Activated T-cell treated with anti-CD3 and anti-CD28 coated beads for 24 hours (primary cell): Measurements from ENCODE around the gene MCL1.
"Not testable (repeated sequence)": the region's sequence is repeated elsewhere in the genome, so short reads cannot be mapped to it uniquely, and the experiment has no call there.

Experiments
- DNase-seq: peaks from one replicate; pipeline ENCODE4 v3.0.0-alpha.2; 2020; ENCODE audit warnings: low read depth

The MCL1 gene

GRCh38 chr1:150602372-150602771, 23.0 kb upstream of the MCL1 start:
- not testable (repeated sequence) for DNase-seq

- no peak for DNase-seq
Measured at GRCh38 chr1:150601540-150601939, 22.1 kb upstream of the MCL1 start.

GRCh38 chr1:150598346-150598745, 18.9 kb upstream of the MCL1 start:
- DNase-seq, result not testable (repeated sequence)

- DNase-seq, result no peak
Measured at GRCh38 chr1:150596976-150597375, 17.6 kb upstream of the MCL1 start.

- DNase-seq, result no peak
Measured at GRCh38 chr1:150596095-150596892, 16.9 kb upstream of the MCL1 start.

GRCh38 chr1:150582371-150582770, 3.0 kb upstream of the MCL1 start:
- DNase-seq, result no peak

- DNase-seq, result not testable (repeated sequence)
Measured at GRCh38 chr1:150581962-150582361, 2.6 kb upstream of the MCL1 start.

- not testable (repeated sequence) for DNase-seq
Measured at GRCh38 chr1:150581437-150581836, 2.0 kb upstream of the MCL1 start.

GRCh38 chr1:150580966-150581365, 1.6 kb upstream of the MCL1 start:
- DNase-seq, result not testable (repeated sequence)

GRCh38 chr1:150579945-150580642, 684 bp upstream of the MCL1 start:
- DNase-seq, result no peak

- peak; percentile 74 for DNase-seq
Measured at GRCh38 chr1:150578272-150579109, 919 bp downstream of the MCL1 start.

GRCh38 chr1:150577557-150578271, 1.7 kb downstream of the MCL1 start:
- no peak for DNase-seq

GRCh38 chr1:150576794-150577556, 2.4 kb downstream of the MCL1 start:
- no peak for DNase-seq

GRCh38 chr1:150576367-150576711, 3.1 kb downstream of the MCL1 start:
- no peak for DNase-seq

- DNase-seq, result no peak
Measured at GRCh38 chr1:150575518-150576366, 3.7 kb downstream of the MCL1 start.

- DNase-seq, result no peak
Measured at GRCh38 chr1:150575072-150575489, 4.3 kb downstream of the MCL1 start.

GRCh38 chr1:150574260-150575071, 4.9 kb downstream of the MCL1 start:
- DNase-seq, result no peak

- not testable (repeated sequence) for DNase-seq
Measured at GRCh38 chr1:150573648-150574071, 5.8 kb downstream of the MCL1 start.

GRCh38 chr1:150572918-150573647, 6.3 kb downstream of the MCL1 start:
- no peak for DNase-seq
